Measurements from ENCODE around the gene MOB1B. TPM values are rescaled to one million over a fixed set of nuclear protein-coding genes. Genes with fewer than 3 reads are reported as not detected.

Gene MOB1B
- total RNA-seq, 1 donor from 2014 or later: 34.2 TPM

- ATAC-seq (no peak), DNase-seq (no peak)
- Histone ChIP-seq H3K4me3 (no peak overlapping the region), H3K27me3 (no peaks in the 10 kb centered on the region), H3K9me3 (no peaks in the 10 kb centered on the region), H3K27ac (no peak overlapping the region), H3K4me1 (no peaks in the 10 kb centered on the region), H3K36me3 (peaks cover 24% of the 10 kb centered on the region)
- no peak for TF ChIP-seq CTCF (IDR thresholded peaks at IDR 0.05)
- intact Hi-C loops (cut with DNase I): no loop called here
Measured at GRCh38 chr4:70956549-70957210, 54.5 kb downstream of the MOB1B start.

- TF ChIP-seq CTCF (IDR thresholded peaks at IDR 0.05): no peak
Measured at GRCh38 chr4:70958681-70959080, 56.5 kb downstream of the MOB1B start.

GRCh38 chr4:70969076-70969475 lies 66.9 kb downstream of the MOB1B start:
- DNase-seq (no peak), ATAC-seq (no peak)
- Histone ChIP-seq H3K9me3 (no peaks in the 10 kb centered on the region), H3K4me1 (no peaks in the 10 kb centered on the region), H3K27ac (no peak overlapping the region), H3K4me3 (no peak overlapping the region), H3K27me3 (no peaks in the 10 kb centered on the region), H3K36me3 (peaks cover 18% of the 10 kb centered on the region)
- intact Hi-C loops (cut with DNase I): no loop called here
- TF ChIP-seq CTCF (IDR thresholded peaks at IDR 0.05): no peak

More at GRCh38 chr4:70958681-70959080, 56.5 kb downstream of the MOB1B start:
- no peak for DNase-seq
- no peak overlapping the region for H3K27ac ChIP-seq
- H3K36me3 ChIP-seq: peaks cover 30% of the 10 kb centered on the region
- H3K4me1 ChIP-seq: no peaks in the 10 kb centered on the region
- H3K27me3 ChIP-seq: no peaks in the 10 kb centered on the region
- intact Hi-C loops (cut with DNase I): no loop called here
- H3K9me3 ChIP-seq: no peaks in the 10 kb centered on the region
- no peak overlapping the region for H3K4me3 ChIP-seq
- ATAC-seq: no peak

GRCh38 chr4:70976252-70976651 lies 74.1 kb downstream of the MOB1B start:
- Histone ChIP-seq H3K27ac (no peak overlapping the region), H3K4me3 (no peak overlapping the region), H3K4me1 (no peaks in the 10 kb centered on the region), H3K36me3 (peaks cover 18% of the 10 kb centered on the region), H3K9me3 (no peaks in the 10 kb centered on the region), H3K27me3 (no peaks in the 10 kb centered on the region)
- intact Hi-C loops (cut with DNase I): no loop called here
- ATAC-seq: no peak
- no peak for DNase-seq
- no peak for TF ChIP-seq CTCF (IDR thresholded peaks at IDR 0.05)

GRCh38 chr4:70979445-70980008 lies 77.4 kb downstream of the MOB1B start:
- Histone ChIP-seq H3K4me3 (no peak overlapping the region), H3K27ac (no peak overlapping the region), H3K36me3 (peaks cover 16% of the 10 kb centered on the region), H3K27me3 (no peaks in the 10 kb centered on the region), H3K4me1 (no peaks in the 10 kb centered on the region), H3K9me3 (no peaks in the 10 kb centered on the region)
- intact Hi-C loops (cut with DNase I): no loop called here
- no peak for TF ChIP-seq CTCF (IDR thresholded peaks at IDR 0.05)
- DNase-seq (no peak), ATAC-seq (peak; percentile 45)
